ENCODE data around the gene OR2H1.

GRCh38 chr6:29487131-29487530 lies 30.2 kb downstream of the OR2H1 start:
- no peak for TF ChIP-seq CTCF (IDR thresholded peaks at IDR 0.05)
- TF ChIP-seq HMGXB4 (CRISPR knock-in tag; IDR thresholded peaks at IDR 0.05), result no peak
- no peak for TF ChIP-seq SP1 (CRISPR knock-in tag; conservative IDR thresholded peaks at IDR 0.05)
- TF ChIP-seq TEAD4 (CRISPR knock-in tag; IDR thresholded peaks at IDR 0.05), result no peak
- no peak for TF ChIP-seq PRDM15 (CRISPR knock-in tag; IDR thresholded peaks at IDR 0.05)
- TF ChIP-seq ATF3 (CRISPR knock-in tag; conservative IDR thresholded peaks at IDR 0.05), result no peak
- no peak for TF ChIP-seq JUN (CRISPR knock-in tag; IDR thresholded peaks at IDR 0.05)
- TF ChIP-seq HMGA2 (CRISPR knock-in tag; IDR thresholded peaks at IDR 0.05), result no peak
- TF ChIP-seq SMAD3 (CRISPR knock-in tag; IDR thresholded peaks at IDR 0.05; ENCODE audit: borderline replicate concordance), result no peak
- no peak for TF ChIP-seq USF2 (CRISPR knock-in tag; IDR thresholded peaks at IDR 0.05)
- TF ChIP-seq ZNF232 (CRISPR knock-in tag; IDR thresholded peaks at IDR 0.05), result no peak
- no peak for TF ChIP-seq MYBL2 (CRISPR knock-in tag; IDR thresholded peaks at IDR 0.05)
- TF ChIP-seq MAX (CRISPR knock-in tag; IDR thresholded peaks at IDR 0.05), result no peak
- no peak for TF ChIP-seq CREM (CRISPR knock-in tag; IDR thresholded peaks at IDR 0.05)

Measured in WTC11 (cell line).